Activated gamma-delta T cell treated with Interleukin-2 at 50 U/mL for 16 hours (primary cell): ENCODE measurements around the gene ADAM12.

ENCODE experiments used
- DNase-seq: peaks from one replicate; pipeline ENCODE4 v3.0.0-alpha.2; 2020

The ADAM12 gene

GRCh38 chr10:126101325-126101724 lies 287.0 kb downstream of the ADAM12 start:
- DNase-seq = no peak

GRCh38 chr10:126099366-126099765 lies 288.9 kb downstream of the ADAM12 start:
- DNase-seq = no peak

- no peak for DNase-seq
Observed at GRCh38 chr10:126098226-126098581, 290.1 kb downstream of the ADAM12 start.

- no peak for DNase-seq
Observed at GRCh38 chr10:126097558-126098225, 290.6 kb downstream of the ADAM12 start.

GRCh38 chr10:126094537-126094936 lies 293.7 kb downstream of the ADAM12 start:
- DNase-seq = no peak

- DNase-seq = no peak
Observed at GRCh38 chr10:126092366-126093215, 295.7 kb downstream of the ADAM12 start.

GRCh38 chr10:126090911-126091728 lies 297.2 kb downstream of the ADAM12 start:
- DNase-seq = no peak

GRCh38 chr10:126090443-126090842 lies 297.8 kb downstream of the ADAM12 start:
- no peak for DNase-seq

- DNase-seq = no peak
Observed at GRCh38 chr10:126087796-126088505, 300.3 kb downstream of the ADAM12 start.

- no peak for DNase-seq
Observed at GRCh38 chr10:126087153-126087680, 301.1 kb downstream of the ADAM12 start.

GRCh38 chr10:126085806-126086205 lies 302.5 kb downstream of the ADAM12 start:
- DNase-seq = no peak

GRCh38 chr10:126084369-126084768 lies 303.9 kb downstream of the ADAM12 start:
- no peak for DNase-seq

- no peak for DNase-seq
Observed at GRCh38 chr10:126083009-126083408, 305.3 kb downstream of the ADAM12 start.

GRCh38 chr10:126081841-126082466 lies 306.3 kb downstream of the ADAM12 start:
- DNase-seq = no peak

- DNase-seq = no peak
Observed at GRCh38 chr10:126080879-126081411, 307.3 kb downstream of the ADAM12 start.

GRCh38 chr10:126080291-126080825 lies 307.9 kb downstream of the ADAM12 start:
- DNase-seq = no peak

- no peak for DNase-seq
Observed at GRCh38 chr10:126075009-126075408, 313.3 kb downstream of the ADAM12 start.

GRCh38 chr10:126074291-126074690 lies 314.0 kb downstream of the ADAM12 start:
- DNase-seq = no peak

GRCh38 chr10:126073606-126074005 lies 314.7 kb downstream of the ADAM12 start:
- DNase-seq = no peak

- DNase-seq = no peak
Observed at GRCh38 chr10:126072622-126073021, 315.7 kb downstream of the ADAM12 start.

GRCh38 chr10:126070476-126071215 lies 317.6 kb downstream of the ADAM12 start:
- no peak for DNase-seq
